Kidney epithelial cell (primary cell): Measurements from ENCODE around the gene KIAA0825. TPM values are rescaled to one million over a fixed set of nuclear protein-coding genes. Genes with fewer than 3 reads are reported as not detected.

Experiments
- DNase-seq: peaks from one replicate; pipeline ENCODE4 v3.0.0-alpha.2; 2010; ENCODE audit warnings: low read depth
- H3K27me3 ChIP-seq: 2 replicates; pipeline ENCODE4 v1.6.0; 2011; ENCODE audit warnings: low read length; ENCODE audit not compliant: control insufficient read depth, insufficient read depth
- H3K36me3 ChIP-seq: 2 replicates; pipeline ENCODE4 v1.5.1; 2011; ENCODE audit warnings: low read length; ENCODE audit not compliant: control insufficient read depth, insufficient read depth
- H3K4me3 ChIP-seq: 2 replicates; pipeline ENCODE4 v1.5.1; 2011; ENCODE audit warnings: low read depth, mild to moderate bottlenecking, control low read depth, low read length
- CTCF ChIP-seq: IDR thresholded peaks from 2 replicates; pipeline ENCODE4 v1.5.1; 2011; ENCODE audit warnings: mild to moderate bottlenecking, moderate library complexity, low read length, control low read depth, inconsistent platforms; ENCODE audit not compliant: insufficient read depth, poor library complexity, severe bottlenecking
- total RNA-seq: library from RNA; depleted of rRNA; stranded (reverse); fragments of >200 nt; gene quantifications from 2 replicates; pipeline ENCODE4 v1.2.3, GENCODE V29; 2015

Gene KIAA0825
- total RNA-seq, 1 donor from 2014 or later = 2.7 TPM

DNA sequence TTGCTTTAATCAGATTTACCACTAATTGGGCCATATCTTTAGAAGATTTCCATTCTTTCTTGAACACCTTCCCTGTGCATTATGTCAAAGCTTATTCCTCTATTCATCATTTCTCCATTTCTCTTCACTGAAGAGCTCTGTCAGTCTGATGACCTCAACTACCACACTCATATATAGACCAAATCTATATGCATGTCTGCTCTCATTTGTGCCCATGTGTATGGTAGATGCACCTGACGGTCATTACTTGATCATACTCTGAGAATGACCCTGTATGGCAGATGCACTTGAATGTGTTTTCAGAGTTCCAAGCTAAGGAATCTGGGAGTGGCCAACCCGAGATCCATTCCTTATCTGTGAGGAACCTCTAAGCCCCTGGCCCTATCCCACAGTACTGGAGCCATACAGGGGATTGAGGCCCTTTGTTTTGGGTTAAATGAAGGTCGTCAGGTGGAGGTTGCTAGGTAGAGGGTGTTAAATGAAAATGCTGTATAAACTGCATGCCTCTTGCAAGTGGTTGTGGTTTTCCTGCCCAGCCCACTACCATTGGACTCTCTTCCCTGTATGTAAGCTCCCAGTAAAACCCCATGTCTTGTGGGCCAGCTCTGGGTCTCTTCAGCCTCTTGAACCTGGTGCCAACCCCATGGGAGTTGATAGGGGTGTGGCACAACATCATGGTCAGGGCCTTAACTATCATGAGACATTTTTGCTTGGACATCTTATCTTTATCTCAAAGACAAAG, 229.5 kb downstream of the KIAA0825 start:
- TF ChIP-seq CTCF = no peak
- no peak overlapping the region for H3K4me3 ChIP-seq
- H3K27me3 ChIP-seq = no peaks in the 10 kb centered on the region
- H3K36me3 ChIP-seq = no peaks in the 10 kb centered on the region
- DNase-seq = no peak

DNA sequence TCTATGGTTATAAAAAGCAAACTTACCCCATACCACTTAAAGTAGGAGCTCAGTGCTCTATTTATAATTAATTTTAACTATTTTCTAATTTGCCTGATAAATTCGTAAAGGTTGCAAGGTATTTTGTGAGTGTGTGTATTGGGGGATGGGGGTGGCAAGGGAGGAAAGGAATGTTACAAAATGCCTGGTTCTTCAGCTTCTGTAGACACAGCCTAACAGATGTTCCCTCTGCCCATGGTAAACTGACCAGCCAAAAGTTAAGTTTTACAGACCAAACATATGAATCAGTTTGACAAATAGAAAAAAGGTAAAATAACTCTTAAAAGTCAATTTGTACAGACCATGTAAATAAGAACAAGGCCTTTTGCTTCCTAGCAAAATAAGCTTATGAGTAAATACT, 232.6 kb downstream of the KIAA0825 start:
- Histone ChIP-seq H3K27me3 (no peaks in the 10 kb centered on the region), H3K4me3 (no peak overlapping the region), H3K36me3 (no peaks in the 10 kb centered on the region)
- TF ChIP-seq CTCF = no peak
- DNase-seq = no peak

DNA sequence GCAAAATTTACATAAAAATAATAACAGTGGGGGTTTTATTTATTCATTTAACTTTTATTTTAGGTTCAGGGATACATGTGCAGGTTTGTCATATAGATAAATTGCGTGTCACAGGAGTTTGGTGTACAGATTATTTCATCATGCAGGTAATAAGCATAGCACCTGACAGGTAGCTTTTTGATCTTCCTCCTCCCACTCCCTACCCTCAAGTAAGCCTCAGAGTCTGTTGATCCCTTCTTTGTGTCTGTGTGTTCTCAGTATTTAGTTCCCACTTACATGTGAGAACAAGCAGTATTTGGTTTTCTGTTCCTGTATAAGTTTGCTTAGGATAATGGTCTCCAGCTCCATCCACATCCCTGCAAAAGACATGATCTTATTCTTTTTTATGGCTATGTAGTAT, 240.3 kb downstream of the KIAA0825 start:
- H3K36me3 ChIP-seq = no peaks in the 10 kb centered on the region
- H3K27me3 ChIP-seq = no peaks in the 10 kb centered on the region
- TF ChIP-seq CTCF = no peak
- no peak overlapping the region for H3K4me3 ChIP-seq
- no peak for DNase-seq

GRCh38 chr5:94376672-94377345, 241.6 kb downstream of the KIAA0825 start:
- DNase-seq = no peak
- TF ChIP-seq CTCF = no peak
- Histone ChIP-seq H3K36me3 (no peaks in the 10 kb centered on the region), H3K27me3 (no peaks in the 10 kb centered on the region), H3K4me3 (no peak overlapping the region)

- Histone ChIP-seq H3K36me3 (no peaks in the 10 kb centered on the region), H3K27me3 (no peaks in the 10 kb centered on the region), H3K4me3 (no peak overlapping the region)
- DNase-seq = no peak
- no peak for TF ChIP-seq CTCF
Observed at GRCh38 chr5:94375801-94376200, 242.6 kb downstream of the KIAA0825 start.
